Stimulated activated CD8-positive, alpha-beta memory T cell treated with anti-CD3 and anti-CD28 coated beads, Interleukin-12 subunit alpha, Interleukin-12 subunit beta, amount 100 ng/mL, for 24 hours (primary cell): ENCODE results near the gene OR4K2.
"Not testable (repeated sequence)": the region's sequence is repeated elsewhere in the genome, so short reads cannot be mapped to it uniquely, and the experiment has no call there.

ENCODE experiments used
- DNase-seq: peaks from one replicate; pipeline ENCODE4 v3.0.0-alpha.2; 2020; ENCODE audit errors: extremely low read depth

OR4K2 gene, protein sequence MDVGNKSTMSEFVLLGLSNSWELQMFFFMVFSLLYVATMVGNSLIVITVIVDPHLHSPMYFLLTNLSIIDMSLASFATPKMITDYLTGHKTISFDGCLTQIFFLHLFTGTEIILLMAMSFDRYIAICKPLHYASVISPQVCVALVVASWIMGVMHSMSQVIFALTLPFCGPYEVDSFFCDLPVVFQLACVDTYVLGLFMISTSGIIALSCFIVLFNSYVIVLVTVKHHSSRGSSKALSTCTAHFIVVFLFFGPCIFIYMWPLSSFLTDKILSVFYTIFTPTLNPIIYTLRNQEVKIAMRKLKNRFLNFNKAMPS

DNA sequence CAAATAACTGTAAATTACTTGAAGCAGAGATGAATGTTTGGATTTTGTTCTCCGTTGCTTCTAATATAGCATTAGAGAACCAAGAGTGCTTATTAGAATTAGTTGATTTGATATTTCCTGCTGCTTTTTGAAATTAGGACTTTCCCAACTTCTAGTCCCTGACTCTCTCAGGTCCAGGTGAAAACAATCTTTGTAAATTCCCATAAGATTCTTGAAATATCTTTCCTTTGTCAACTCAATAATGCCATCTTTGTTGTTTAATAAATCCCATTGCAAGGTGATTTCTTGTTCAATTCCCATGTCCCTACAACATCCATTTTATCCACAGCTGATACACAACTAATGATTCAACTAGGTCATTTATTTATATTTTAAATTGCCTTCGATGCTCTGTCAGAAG lies at the start of gene OR4K2:
Gene OR4K2, plus strand, starts transcription at position 301 of the 400 bp plus-strand sequence. CDS start 1,126 bp downstream, outside the sequence.
- no peak for DNase-seq

DNA sequence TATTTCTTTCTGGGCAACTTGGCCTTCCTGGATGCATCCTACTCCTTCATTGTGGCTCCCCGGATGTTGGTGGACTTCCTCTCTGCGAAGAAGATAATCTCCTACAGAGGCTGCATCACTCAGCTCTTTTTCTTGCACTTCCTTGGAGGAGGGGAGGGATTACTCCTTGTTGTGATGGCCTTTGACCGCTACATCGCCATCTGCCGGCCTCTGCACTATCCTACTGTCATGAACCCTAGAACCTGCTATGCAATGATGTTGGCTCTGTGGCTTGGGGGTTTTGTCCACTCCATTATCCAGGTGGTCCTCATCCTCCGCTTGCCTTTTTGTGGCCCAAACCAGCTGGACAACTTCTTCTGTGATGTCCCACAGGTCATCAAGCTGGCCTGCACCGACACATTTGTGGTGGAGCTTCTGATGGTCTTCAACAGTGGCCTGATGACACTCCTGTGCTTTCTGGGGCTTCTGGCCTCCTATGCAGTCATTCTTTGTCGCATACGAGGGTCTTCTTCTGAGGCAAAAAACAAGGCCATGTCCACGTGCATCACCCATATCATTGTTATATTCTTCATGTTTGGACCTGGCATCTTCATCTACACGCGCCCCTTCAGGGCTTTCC lies 47.2 kb upstream of the OR4K2 start:
- not testable (repeated sequence) for DNase-seq

DNA sequence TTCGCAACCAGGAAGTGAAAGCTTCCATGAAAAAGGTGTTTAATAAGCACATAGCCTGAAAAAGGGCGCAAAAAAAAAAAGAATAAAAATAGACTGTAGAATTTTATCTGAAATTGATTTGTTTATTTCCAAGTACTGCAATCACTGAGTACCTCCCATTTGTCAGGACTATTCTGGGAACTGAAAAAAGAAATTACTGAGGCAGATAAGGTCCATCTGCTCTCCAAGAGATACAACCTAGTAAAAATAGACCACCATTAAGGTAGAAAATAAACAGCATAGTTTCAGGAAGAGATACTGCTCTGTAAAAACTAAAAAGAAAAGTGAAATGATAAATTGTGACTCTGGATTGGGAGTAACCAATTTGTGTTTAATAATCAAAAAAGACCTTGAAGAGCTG lies 46.6 kb upstream of the OR4K2 start:
- no peak for DNase-seq

DNA sequence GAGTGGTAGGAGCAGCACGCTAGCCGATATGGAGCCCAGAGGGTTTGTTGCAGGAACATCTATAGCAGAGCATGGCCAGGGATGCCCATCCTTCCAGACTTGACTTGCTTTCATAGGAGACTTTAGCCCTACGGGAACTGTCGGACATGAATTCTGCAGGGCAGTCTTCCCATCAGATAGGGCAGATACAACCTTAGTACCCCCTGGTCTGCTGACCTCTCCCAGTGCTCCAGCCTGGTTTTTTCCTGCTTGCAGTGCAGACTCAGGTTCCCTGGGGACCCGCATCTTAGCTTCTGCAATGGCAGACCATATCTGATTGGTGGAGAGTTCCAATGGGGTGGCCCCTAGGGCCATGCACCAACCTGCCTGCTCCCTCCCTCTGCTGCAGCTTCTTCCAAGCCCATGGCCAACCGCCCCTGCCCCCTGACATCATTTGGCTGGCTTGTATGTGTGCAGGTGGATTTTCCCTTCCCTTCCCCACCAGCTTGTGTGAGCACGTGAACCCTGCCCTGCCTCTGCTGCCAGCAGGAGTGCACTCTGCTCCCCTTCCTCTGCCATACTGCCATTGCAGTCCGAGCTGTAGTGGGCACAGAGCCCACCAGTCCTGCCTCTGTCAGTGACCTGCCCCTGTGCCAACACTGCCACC lies 40.6 kb upstream of the OR4K2 start:
- DNase-seq = not testable (repeated sequence)

DNA sequence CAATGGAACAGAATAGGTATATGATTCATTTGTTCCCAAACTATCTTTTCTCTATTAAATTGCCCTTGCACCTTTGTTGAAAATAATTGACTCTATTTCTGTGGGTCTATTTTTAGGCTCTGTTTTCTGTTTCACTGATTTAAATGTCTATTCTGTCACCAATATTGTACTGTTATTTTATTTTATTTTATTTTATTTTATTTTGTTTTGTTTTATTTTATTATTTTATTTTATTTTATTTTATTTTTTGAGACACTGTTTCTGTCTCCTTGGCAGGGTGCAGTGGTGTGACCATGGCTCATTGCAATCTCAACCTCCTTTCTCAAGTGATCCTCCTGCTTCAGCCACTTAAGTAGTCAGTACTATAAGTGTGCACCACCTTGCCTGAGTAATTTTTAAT lies 36.5 kb upstream of the OR4K2 start:
- no peak for DNase-seq

DNA sequence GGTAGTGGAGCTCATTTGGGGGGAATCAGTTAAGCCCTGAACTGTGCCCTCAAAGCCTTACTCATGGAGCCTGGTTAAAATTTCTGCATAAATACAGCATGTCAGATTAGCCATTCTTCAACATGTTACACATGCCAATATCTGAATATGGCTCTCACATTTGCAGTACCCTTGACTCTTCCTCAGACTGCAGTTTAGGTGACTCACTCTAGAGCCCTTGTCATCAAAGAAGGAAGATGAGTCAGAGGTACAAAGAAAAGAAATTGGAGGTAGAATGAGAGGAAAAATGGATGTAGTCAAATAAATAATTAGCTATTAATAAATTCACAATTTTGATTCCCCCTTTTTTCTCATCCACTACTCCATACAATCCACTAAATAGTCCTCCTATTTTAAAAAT lies 23.6 kb upstream of the OR4K2 start:
- DNase-seq = no peak

DNA sequence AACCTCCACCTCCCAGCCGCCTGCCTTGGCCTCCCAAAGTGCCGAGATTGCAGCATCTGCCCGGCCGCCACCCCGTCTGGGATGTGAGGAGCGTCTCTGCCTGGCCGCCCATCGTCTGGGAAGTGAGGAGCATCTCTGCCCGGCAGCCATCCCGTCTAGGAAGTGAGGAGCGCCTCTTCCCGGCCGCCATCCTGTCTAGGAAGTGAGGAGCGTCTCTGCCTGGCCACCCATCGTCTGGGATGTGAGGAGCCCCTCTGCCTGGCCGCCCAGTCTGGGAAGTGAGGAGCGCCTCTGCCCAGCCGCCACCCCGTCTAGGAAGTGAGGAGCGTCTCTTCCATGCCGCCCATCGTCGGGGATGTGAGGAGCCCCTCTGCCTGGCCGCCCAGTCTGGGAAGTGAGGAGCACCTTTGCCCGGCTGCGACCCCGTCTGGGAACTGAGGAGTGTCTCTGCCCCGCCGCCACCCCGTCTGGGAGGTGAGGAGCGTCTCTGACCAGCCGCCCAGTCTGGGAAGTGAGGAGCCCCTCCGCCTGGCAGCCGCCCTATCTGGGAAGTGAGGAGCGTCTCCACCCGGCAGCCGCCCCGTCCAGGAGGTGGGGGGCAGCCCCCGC lies 8.8 kb upstream of the OR4K2 start:
- not testable (repeated sequence) for DNase-seq

DNA sequence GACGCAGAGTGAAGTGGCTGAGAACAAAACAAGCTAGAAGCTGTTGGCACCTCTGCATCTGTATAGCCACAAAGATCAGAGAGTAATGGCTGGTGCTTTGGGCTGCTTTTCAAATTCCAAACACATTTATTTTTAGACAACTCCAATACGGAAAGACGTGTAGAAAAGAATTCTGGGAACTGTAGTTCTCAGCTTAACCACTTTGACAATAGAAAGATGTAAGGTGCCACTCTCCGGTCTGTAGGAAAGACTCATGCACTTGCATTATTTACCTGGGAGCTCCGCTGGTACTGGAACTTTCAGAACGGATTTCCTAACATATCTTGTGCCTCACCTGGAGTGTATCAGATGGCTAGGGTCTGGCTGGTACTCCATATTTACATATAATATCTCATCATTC lies 1.8 kb upstream of the OR4K2 start:
- DNase-seq = no peak

DNA sequence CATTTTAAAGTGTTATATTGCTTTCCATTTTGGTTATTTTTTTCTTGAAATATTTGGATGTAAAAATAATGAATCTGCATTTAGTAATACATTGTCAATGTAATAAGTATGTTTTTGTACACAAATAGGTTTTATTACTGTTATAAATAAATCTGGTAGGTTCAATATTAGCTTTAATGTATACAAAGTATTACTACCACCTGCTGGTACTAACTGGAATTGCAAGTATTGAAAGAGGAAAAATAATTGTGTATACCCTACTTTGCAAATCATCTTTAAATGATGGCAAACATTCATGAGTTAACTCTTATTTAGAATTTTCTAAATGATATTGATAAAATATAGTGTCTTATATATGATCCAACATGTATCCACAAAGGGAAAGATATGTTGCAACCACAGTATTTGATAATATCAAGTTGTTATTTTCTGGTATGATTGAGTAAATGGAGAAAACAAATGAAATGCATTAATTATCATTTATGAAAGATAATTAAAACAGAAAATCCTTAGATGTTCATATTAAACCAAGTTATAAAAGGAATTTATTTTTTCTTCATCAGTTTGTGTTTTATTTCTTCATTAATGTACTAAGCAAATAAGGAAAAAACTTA lies 3.2 kb downstream of the OR4K2 start:
- DNase-seq = no peak

DNA sequence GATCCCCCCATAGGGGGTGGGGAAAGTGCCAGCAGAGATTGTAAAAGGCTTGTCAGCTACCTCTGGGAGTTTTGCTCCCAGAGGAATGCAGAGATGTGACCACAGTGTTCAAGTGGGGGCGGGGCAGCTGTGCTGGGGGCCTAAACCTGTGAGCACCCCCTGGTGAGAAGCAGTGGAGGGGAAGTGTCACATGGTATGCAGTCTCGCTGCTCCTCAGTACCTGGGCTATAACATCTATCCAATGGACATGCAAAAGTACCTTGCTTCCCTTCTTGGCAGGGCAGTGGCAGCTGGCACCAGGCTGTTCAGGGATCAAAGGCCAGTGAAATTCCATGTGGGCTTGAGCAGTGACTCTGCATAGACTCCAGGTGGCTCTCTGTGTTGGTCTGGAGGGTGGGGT lies 20.3 kb downstream of the OR4K2 start:
- no peak for DNase-seq

DNA sequence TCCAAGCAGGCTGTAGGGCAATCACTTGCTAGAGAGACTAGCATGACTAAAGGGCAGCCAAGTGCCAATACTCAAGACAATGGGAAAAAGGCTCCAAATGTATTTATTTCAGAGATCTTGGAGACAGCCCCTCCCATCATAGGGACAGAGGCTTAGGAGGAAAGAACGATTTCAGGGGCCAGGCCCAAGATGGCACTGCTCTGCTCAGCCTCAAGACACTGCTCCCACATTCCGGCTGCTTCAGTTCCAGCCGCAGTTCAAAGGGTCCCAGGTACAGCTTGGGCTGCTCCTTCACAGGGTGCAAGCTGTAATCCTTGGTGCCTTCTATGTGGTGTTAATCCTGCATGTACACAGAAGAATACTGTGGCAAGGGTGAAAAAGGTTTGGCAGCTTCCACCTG lies 26.1 kb downstream of the OR4K2 start:
- DNase-seq = no peak

DNA sequence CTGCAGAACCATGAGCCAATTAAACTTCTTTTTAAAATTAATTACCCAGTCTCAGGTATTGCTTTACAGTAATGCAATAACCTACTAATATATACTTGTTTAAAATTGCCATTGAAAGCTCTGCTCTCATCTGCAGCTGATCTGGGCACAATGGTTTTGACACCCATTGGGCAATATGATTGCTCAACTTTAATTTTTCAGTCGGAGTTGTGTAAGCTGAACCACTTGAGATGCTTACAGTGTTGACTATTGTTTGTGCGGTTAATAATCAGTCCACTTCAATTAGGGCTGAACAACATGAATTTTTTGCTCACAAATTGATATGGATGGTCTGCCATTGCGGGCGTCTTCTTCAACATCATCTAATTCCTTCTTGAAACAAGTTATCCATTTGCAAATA lies 27.5 kb downstream of the OR4K2 start:
- no peak for DNase-seq

DNA sequence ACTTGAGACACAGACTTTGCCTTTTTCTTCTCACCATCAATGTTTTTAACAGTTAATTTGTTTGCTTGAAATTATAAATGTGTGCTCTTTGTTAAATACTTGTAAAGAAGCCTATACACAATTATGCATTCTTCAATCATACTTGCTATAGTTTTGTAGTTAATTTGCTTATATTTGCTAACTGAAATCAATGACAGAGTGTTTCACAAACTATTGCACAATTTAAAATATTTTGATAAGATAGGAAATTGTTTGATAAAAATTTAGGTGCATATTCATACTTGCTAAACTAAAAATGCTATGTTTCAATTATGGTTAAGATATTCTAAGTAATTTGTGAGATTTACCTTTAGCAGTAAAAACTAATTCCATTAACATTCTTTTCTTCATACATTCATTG lies 31.7 kb downstream of the OR4K2 start:
- no peak for DNase-seq

DNA sequence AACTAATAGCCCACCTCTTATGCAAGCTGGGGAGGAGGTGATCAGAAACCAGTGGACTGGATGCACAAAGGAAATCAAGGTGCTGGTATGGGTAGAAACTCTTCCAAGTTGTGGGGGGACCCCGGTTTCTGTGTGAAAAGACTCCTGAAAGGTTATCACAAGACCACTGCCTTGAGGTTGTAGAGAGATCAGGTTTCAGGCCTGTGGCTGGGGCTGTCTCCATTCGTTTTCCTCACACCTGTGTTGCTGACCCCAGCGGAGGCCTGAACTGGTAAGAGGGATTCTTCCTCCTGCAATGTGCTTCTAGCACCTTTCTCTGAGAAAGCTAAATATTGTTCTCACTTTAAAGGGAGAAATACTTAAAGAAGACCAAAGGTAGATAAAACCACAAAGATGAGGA lies 36.2 kb downstream of the OR4K2 start:
- no peak for DNase-seq

DNA sequence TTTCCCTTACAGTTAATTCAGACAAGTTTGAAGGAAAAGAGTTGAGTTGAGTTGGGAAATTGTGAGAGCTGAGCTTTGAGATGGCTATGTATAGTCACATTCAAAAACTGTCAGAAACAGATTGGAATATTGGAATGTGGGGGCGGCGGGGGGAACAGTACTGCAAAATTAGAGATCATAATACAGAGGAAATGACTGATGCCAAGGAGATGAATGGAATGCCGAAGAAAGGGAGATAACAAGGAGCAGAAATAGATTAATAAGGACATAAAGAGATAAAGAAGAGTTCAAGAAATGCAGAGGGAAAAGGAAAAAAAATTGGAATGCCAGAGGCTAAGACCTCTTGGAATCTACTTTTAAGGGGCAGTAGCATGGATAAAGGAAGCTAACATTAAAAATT lies 42.3 kb downstream of the OR4K2 start:
- no peak for DNase-seq

DNA sequence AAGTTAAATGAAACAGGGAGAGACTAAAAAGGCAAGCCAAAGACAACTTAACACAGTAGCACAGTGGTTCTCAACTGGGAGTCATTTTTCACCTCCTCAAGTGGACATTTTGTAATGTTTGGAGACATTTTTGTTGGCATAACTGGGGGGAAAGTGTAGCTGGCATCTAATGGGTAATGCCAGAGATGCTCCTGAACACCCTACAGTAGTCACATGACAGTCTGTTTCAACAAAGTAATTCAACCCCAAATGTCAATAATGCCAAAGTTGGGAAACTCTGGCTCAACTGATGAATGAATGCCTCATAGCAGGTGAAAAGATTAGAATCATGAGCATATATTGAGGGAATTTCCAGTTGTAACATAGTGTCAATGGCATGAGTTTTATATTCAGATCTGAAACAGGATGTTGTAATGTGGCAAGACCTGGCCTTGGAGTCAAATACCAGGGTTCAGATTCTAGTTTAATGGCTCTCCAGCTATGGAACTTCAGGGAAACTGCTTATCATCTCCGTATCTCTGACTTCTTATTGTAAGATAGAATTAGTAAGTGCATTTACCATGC lies 43.1 kb downstream of the OR4K2 start:
- no peak for DNase-seq

DNA sequence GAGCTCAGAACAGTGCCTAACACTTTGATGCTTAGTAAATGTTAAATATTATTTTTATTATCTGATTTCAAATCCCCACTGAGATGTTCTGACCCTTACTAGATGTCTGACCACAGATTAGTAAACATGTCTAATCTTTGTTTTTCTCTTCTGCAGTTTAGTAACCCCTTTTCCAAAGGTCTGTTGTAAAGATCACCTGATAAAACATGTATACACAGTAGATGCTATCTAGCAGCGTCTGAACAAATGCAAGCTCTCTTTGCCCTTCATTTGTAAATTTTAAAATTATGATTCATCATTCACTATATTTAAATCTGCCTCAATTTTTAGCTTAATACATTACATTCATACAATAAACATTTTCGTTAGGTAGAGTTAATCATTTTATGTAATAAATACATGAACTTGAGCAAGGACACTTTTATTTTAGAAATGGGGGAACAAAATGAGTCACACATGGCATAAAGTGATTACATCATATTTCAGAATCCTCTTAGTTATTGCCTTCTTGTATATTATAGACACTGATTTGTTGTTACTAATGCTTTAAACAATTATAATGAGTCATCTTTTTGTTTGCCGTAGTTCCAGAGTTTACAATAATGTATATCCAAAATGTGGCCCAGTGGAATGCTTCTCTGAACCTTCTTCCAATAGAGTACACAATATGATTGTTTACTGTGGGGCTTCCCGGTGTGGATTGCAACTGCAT lies 43.8 kb downstream of the OR4K2 start:
- DNase-seq = no peak

DNA sequence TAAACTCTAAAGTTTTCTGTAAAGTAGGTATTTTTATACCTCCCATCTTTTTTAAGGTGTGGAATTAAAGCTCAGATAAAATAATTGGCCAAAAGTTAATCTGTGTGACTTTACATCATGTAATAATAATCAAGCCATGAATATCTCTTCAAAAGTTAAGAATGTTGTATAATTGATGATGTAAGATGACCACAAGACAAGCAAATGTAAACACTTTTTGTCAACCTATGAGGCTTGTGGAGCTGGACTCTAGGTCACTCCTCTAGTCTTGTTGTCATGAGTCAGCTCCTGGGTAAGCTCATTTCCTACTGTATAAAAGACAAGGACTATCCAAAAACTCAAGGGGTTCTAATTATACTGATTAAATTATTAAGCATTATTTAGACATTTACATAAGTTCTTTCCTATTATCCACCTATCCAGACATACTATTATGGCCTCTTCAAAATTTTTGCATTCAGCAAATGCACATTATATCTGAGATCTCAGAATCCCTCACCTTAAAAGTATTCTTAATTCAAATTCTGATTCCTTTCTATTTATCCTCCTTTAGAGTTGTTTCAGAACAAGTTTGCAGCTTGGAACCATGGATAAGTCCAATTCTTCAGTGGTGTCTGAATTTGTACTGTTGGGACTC lies 45.2 kb downstream of the OR4K2 start, which contains the start of gene OR4K5:
Gene OR4K5, plus strand, starts transcription at position 587 of the 637 bp plus-strand sequence. Its CDS starts 0 bp downstream, at position 587.
- no peak for DNase-seq

DNA sequence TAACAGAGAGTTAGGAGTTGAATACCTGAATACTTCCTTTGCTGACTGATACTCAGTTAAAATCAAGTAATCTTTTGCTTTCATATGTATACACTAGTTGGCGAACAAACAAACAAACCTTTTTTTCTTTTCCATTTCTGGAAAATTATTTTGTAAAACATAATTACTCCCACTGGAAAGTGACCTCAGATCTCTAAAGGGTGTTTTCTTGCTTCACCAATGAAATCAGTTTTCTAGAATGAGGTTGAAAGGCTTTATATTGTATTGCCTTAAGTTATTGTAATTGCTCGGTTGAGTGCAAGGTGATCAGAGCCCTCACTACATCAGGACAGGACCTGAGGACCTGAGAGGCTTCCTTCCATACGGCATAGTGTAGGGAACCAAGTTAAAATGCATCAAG lies 55.7 kb downstream of the OR4K2 start, which contains the start of gene OR4K1:
Gene OR4K1, plus strand, starts transcription at position 301 of the 400 bp plus-strand sequence. CDS start 4,750 bp downstream, outside the sequence.
- DNase-seq = no peak
